Measurements from ENCODE around the gene EPHB2.

DNA sequence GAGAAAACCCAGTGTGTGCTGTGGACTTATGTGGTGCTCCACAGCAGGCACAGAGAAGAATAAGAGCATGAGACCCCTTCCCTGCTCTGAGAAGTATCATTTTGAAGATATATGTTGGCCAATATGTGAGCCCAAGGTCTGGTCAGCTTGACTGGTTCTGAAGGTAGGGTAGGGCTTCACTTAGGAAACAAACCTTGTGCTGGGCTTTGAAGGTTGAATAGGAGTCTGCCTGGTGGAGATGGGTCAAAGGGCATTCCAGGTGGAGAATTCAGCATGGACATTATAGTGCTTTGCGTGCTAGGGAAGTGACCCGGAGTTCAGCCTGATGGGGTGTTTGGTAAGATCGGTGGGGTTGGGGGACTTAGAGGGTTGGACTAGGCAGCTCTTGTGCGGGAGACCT lies 99.1 kb downstream of the EPHB2 start:
- TF ChIP-seq, protein P1, sequence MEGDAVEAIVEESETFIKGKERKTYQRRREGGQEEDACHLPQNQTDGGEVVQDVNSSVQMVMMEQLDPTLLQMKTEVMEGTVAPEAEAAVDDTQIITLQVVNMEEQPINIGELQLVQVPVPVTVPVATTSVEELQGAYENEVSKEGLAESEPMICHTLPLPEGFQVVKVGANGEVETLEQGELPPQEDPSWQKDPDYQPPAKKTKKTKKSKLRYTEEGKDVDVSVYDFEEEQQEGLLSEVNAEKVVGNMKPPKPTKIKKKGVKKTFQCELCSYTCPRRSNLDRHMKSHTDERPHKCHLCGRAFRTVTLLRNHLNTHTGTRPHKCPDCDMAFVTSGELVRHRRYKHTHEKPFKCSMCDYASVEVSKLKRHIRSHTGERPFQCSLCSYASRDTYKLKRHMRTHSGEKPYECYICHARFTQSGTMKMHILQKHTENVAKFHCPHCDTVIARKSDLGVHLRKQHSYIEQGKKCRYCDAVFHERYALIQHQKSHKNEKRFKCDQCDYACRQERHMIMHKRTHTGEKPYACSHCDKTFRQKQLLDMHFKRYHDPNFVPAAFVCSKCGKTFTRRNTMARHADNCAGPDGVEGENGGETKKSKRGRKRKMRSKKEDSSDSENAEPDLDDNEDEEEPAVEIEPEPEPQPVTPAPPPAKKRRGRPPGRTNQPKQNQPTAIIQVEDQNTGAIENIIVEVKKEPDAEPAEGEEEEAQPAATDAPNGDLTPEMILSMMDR (IDR thresholded peaks at IDR 0.05): no peak
- TF ChIP-seq POLR2AphosphoS5 (IDR thresholded peaks at IDR 0.05) (no peak), POLR2A (IDR thresholded peaks at IDR 0.05) (no peak), EP300 (IDR thresholded peaks at IDR 0.05) (no peak)
